GM18520 (cell line): ENCODE results near the gene GSKIP.

Experiments used
- ATAC-seq: cut with Tn5 transposase; IDR thresholded peaks from one replicate; pipeline ENCODE4 v1.9.1; 2021; ENCODE audit not compliant: unreplicated experiment

GSKIP gene

DNA sequence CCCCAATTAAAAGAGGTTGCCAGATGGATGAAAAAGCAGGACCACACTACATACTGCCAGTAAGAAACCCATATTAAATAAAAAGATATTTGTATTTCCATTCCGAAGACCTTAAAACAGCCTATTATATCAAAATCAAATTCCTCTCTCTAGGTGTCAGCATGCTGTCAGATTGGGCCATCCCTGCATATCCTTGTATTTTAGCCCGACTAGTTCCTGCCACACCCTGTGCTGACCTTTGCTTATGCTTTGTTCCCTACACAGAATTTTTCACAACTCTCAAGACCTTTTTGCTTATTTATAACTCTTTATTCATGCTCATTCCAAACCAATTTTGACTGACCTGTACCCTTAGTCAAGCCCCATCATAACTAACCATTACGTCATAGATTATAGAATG lies 12.8 kb downstream of the GSKIP start:
- ATAC-seq = no peak

DNA sequence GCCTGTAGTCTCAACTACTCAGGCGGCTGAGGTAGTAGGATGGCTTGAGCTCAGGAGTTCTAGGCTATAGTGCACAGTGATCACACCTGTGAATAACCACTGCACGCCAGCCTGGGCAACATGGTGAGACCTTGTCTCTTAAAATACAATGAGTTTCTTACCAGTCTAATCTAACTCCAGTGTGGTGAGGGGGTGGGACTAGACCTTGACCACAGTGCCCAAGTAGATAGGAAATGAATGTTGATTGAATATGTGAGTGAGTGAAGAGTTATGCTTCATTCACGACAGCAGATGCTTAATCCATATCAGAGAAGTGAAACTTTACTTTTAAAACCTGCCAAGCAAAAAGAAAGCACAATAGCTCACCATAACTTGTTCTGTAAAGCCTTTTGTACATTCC lies 17.4 kb downstream of the GSKIP start:
- ATAC-seq = no peak

- ATAC-seq = no peak
Measured at GRCh38 chr14:96383445-96383844, 20.1 kb downstream of the GSKIP start.

DNA sequence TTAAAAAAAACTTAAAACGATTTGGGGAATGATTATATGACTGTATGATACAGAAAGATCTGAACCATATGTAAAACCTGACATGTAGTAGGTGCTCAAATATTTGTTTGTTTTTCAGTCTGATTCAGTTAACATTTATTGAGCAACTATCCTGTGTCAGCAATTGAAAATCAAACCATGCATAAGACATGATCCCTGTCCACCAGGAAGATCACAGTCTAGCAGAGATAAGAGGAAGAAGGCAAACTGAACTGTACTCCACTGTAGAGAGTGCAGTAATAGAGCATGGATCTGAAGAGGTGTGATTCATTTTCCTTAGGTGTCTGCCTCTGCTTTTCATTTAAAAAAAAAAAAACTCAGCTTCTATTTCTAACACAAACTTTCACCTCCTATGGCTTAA lies 20.7 kb downstream of the GSKIP start:
- ATAC-seq = no peak

GRCh38 chr14:96384740-96385139 lies 21.4 kb downstream of the GSKIP start:
- no peak for ATAC-seq

DNA sequence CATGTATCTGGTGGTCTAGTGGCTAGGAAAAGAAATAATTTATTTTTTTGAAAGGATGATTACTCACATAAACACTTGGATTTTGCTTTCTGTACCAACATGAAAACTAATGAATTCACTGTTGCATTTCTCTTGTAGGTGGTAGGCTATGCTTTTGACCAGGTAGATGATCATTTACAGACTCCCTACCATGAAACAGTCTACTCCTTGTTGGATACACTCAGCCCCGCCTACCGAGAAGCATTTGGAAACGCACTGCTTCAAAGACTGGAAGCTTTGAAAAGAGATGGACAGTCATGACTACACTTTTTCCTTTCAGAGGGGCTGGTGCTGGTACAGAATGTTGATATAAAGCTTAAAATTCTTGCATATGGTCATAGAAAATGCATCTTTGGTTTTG lies 22.1 kb downstream of the GSKIP start:
- ATAC-seq = no peak

GRCh38 chr14:96390965-96391292 lies 27.6 kb downstream of the GSKIP start:
- ATAC-seq = no peak

DNA sequence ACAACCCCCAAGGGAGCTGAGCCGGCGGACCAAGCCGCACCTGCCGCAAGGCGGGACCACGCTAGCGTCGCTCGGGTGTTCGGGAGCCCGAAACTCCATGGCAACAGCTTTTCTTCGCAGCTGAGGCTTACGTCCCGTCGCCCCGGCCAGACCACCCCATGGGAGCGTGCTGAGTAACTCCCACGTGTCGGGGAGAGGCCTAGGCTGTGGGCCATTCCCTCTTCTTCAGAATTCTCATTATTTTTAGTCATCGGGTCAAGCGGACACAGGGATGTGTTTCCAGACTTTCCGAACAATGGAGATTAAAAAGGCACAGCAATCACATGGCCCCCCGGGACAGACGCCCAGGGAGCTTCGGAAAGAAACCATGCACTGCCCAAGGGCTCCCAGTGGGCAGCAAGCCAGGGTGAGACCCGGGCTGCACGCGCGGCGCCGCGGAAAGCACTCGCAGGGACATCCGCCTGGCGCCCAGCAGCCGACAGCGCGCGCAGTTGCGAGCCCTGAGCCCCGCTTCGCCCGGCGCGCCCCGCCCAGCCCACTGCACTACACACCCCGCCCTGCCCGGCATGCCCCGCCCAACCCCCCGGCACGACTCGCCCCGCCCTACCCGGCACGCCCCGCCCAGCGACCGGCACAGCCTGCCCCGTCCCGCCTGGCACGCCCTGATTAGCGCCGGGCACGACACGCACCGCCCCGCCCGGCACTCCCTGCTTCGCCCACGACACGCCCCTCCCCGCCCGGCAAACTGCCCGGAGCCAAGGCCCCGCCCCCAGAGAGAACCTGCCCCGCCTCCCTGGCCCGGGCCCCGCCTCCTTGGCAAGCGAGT lies 28.2 kb downstream of the GSKIP start:
- ATAC-seq = peak; percentile 74

DNA sequence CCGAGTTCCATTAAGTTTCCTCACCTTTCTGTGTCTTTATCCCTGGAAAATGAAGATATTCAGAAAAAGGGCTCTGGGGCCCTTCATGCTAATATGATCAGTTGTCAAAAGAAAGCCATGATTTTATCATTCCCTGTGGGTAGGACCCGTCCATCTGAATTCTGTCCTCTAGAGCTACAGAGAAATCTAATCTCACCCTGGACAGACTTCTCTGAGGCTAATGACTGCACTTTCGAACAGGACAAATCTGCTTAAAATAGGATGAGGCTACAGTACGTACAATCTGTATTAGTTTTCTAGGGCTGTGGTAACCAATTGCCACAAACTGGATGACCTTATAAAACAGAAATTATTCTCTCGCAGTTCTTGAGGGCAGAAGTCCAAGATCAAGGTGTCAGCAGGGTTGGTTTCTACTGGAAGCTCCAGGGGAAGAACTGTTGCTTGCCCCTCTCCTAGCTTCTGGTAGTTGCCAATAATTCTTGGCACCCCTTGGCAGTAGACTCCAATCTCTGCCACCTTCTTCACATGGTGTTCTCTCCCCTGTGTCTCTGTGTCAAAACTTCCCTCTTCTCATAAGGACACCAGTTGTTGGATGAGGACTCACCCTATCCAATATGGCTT lies 29.9 kb downstream of the GSKIP start:
- no peak for ATAC-seq

GRCh38 chr14:96394047-96394815 lies 30.9 kb downstream of the GSKIP start:
- no peak for ATAC-seq

GRCh38 chr14:96398432-96398831 lies 35.1 kb downstream of the GSKIP start:
- ATAC-seq = no peak

DNA sequence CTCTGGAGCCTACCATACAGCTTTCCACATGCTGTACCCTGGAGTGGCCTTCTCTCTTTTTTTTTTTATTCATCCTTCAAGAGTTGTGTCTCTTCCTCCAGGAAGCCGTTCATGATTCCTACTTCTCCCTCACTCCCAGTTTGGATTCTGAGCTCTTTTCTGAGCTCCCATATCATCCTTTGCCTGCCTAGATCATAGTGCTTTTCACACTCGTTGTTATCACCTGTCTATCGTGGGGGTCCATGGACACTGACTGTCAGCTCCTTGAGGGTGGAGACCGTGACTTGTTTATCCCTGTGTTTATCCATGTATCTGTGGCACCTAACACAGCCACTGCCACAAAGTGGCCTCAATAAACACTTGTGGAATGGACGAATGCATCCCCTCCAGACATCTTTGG lies 35.6 kb downstream of the GSKIP start:
- no peak for ATAC-seq

DNA sequence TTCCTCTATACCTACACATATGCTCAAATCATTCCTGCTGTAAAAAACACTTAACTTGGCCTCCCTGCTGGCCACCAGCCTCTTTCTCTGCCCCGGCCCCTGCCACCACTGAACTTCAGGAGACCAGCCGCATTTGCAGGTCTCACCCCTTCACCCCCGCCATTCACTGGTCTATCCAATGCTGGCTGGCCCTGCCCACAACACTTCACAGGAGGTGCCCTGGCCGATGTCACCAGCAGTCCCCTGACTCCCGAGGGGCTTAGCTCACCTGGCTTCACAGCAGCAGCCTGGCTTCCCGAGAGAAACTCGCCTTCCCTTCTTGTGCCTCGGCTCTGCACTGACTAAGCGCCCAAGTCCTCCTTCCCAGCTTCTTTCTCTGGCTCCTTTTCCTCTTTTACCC lies 36.1 kb downstream of the GSKIP start:
- ATAC-seq = no peak

- ATAC-seq = no peak
Measured at GRCh38 chr14:96400495-96400894, 37.2 kb downstream of the GSKIP start.

- no peak for ATAC-seq
Measured at GRCh38 chr14:96403409-96403808, 40.1 kb downstream of the GSKIP start.

- no peak for ATAC-seq
Measured at GRCh38 chr14:96405677-96406076, 42.4 kb downstream of the GSKIP start.

DNA sequence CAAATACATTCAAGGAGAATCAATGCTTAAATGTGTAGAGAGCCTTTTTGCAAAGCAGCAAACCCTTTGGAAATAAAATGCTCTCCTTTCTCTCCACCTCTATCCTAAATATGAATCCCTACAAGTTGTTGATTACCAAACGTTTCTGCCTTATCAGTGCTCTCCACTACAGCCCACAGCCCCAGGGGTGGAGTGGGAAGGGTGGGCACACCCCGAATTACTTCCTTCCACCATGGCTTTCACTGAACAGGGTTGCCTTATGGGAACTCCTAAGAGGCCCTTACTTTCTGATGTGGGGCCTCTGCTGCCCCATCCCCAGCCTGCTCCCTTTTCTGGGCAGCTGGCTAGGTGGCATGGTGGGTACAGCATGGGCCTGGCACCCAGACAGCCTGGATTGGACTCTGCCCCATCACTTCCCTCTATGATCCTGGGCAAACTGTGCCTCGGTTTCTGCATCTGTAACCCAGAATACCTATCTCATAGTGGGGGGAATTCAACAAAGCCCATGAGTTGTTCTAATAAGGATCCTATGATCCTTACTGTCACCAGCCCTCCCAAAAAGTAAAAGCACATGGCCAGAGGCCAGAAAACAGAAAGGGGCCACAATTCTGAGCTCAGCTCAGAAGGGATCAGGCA lies 44.7 kb downstream of the GSKIP start:
- no peak for ATAC-seq

GRCh38 chr14:96408608-96409007 lies 45.3 kb downstream of the GSKIP start:
- no peak for ATAC-seq

- no peak for ATAC-seq
Measured at GRCh38 chr14:96409701-96410100, 46.4 kb downstream of the GSKIP start.

DNA sequence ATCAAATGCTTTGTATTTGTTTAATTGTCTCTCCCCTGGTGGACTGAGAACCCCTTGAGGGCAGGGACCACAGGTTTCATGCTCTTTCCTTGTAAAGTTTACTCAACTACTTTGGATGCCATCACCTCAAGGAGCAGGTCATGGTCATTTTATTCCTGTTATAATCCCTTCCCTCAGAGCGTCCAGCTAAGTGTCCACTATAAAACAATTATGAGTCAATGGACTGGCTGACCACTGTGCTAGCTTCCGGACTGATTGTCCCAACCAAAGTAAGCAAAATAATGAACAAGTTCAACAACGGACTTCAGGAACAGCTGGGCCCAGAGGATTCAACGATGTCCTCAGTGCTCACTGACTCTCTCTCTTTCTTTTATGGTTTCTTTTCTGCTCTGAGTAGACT lies 46.8 kb downstream of the GSKIP start:
- no peak for ATAC-seq

DNA sequence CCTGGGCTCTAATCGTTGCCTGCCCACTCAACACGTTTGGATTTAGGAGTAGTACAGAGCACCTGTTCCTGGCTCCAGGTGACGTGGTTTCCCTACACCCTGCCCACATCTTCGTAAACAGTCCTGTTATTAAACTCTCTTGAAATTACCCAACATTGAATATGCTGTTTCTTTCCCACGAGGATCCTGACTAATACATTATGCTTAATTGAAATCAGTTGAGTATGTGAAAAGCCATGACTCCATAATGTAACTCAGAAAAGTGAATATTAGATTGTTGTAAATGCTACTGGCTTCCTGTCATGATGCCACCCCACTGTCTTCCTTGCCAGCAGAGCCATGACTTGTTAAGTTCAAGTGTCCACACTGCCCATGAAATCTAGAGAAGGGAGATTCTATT lies 50.2 kb downstream of the GSKIP start:
- ATAC-seq = no peak

GRCh38 chr14:96415559-96415958 lies 52.2 kb downstream of the GSKIP start:
- no peak for ATAC-seq
